ENCODE results near the gene PPP1R14C. TPM values are rescaled to one million over a fixed set of nuclear protein-coding genes. Genes with fewer than 3 reads are reported as not detected.

The PPP1R14C gene
- total RNA-seq, 1 donor from 2014 or later, result not detected

GRCh38 chr6:150293019-150293418, 150.2 kb downstream of the PPP1R14C start:
- DNase-seq (ENCODE audit: low read depth, low spot score), result no peak

- DNase-seq (ENCODE audit: low read depth, low spot score), result peak; percentile 15
These were observed 150.8 kb downstream of the PPP1R14C start for GRCh38 chr6:150293423-150294173.

GRCh38 chr6:150296890-150297289, 154.0 kb downstream of the PPP1R14C start:
- DNase-seq (ENCODE audit: low read depth, low spot score), result no peak

- DNase-seq (ENCODE audit: low read depth, low spot score), result no peak
These were observed 154.6 kb downstream of the PPP1R14C start for GRCh38 chr6:150297327-150298029.

- no peak for DNase-seq (ENCODE audit: low read depth, low spot score)
These were observed 155.2 kb downstream of the PPP1R14C start for GRCh38 chr6:150298030-150298380.

DNA sequence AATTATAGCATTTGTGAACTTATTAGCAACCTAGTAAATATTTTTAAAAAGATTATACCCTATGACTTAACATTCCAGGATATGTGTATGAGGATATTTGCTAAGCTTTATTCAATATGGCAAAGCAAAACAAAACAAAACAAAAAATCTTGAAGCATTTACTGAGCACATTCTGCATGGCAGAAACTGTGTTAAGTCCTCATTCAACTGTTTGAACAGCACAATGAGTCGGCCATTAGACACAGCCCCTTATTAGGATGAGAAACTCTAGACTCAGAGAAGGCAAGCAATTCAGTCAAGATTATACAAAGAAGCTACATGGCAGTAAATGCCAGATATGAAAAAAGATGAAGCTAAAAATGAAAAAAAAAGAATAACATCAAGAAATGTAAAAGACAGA, 155.8 kb downstream of the PPP1R14C start:
- no peak for DNase-seq (ENCODE audit: low read depth, low spot score)

Other genes starting within 250 kb of the PPP1R14C start
- under 0.01 and 0.07 TPM in 2 replicates for gene RAET1E, start 244.9 kb upstream of the PPP1R14C start, total RNA-seq
- gene RAET1G, start 219.9 kb upstream of the PPP1R14C start, total RNA-seq, result 0.13 and 0.67 TPM in 2 replicates
- gene ULBP2, start 201.0 kb upstream of the PPP1R14C start, total RNA-seq, result 5.8 and 10.8 TPM in 2 replicates
- 0.11 and 0.20 TPM in 2 replicates for gene ULBP1, start 179.1 kb upstream of the PPP1R14C start, total RNA-seq
- gene RAET1L, start 117.5 kb upstream of the PPP1R14C start, total RNA-seq, result not detected in 2 replicates
- gene ULBP3, start 73.9 kb upstream of the PPP1R14C start, total RNA-seq, result 10.5 and 12.4 TPM in 2 replicates
- gene IYD, start 226.0 kb downstream of the PPP1R14C start, total RNA-seq, result 0.07 TPM in 1 of 2 replicates, not detected in the other